Measurements from ENCODE around the gene HSPH1. TPM values are rescaled to one million over a fixed set of nuclear protein-coding genes. Genes with fewer than 3 reads are reported as not detected.

Gene HSPH1
- total and polyA plus RNA-seq, 10 of the 15 experiments (the other 5 are each of a cell fraction or from before 2014, with no cell fraction given) = 40.2 to 159 (median 92.6) TPM

- no peak for TF ChIP-seq CEBPZ (IDR thresholded peaks at IDR 0.05; ENCODE audit: low read depth, low read length)
- TF ChIP-seq RAD21 (IDR thresholded peaks at IDR 0.05; ENCODE audit: insufficient read depth, low read depth, low read length) = no peak
- TF ChIP-seq E2F4 (IDR thresholded peaks at IDR 0.05; ENCODE audit: low read depth, low read length) = no peak
- no peak for TF ChIP-seq POLR2AphosphoS5 (IDR thresholded peaks at IDR 0.05; ENCODE audit: low read length)
- no peak for TF ChIP-seq PRDM15 (CRISPR knock-in tag; IDR thresholded peaks at IDR 0.05)
- no peak for TF ChIP-seq RBBP5 (conservative IDR thresholded peaks at IDR 0.05)
- no peak for TF ChIP-seq PML (IDR thresholded peaks at IDR 0.05; ENCODE audit: low read length)
- peak; percentile 17 for TF ChIP-seq CUX1 (IDR thresholded peaks at IDR 0.05; ENCODE audit: insufficient replicate concordance, low read depth, low read length)
- TF ChIP-seq ELK1 (IDR thresholded peaks at IDR 0.05; ENCODE audit: low read depth, low read length) = no peak
- TF ChIP-seq ASH2L (IDR thresholded peaks at IDR 0.05; ENCODE audit: borderline replicate concordance, low read depth) = no peak
- TF ChIP-seq GABPA (IDR thresholded peaks at IDR 0.05; ENCODE audit: low read depth) = no peak
- no peak for TF ChIP-seq EGR1 (IDR thresholded peaks at IDR 0.05; ENCODE audit: borderline replicate concordance in 1 of 2, low read depth in 2 of 2, low read length in 2 of 2)
- no peak for TF ChIP-seq ZNF274 (IDR thresholded peaks at IDR 0.05; ENCODE audit: insufficient read depth, insufficient read length)
Measured at GRCh38 chr13:31167490-31167889, 5.8 kb upstream of the HSPH1 start (continued).
